GM12872 (cell line): Measurements from ENCODE around the gene PTH.

Experiments
- TF ChIP-seq, protein P1 (sequence below): IDR thresholded peaks from 3 replicates; pipeline ENCODE4 v1.5.1; 2011; ENCODE audit warnings: low read depth, mild to moderate bottlenecking, low read length, moderate library complexity; ENCODE audit not compliant: insufficient read depth

The PTH gene

DNA sequence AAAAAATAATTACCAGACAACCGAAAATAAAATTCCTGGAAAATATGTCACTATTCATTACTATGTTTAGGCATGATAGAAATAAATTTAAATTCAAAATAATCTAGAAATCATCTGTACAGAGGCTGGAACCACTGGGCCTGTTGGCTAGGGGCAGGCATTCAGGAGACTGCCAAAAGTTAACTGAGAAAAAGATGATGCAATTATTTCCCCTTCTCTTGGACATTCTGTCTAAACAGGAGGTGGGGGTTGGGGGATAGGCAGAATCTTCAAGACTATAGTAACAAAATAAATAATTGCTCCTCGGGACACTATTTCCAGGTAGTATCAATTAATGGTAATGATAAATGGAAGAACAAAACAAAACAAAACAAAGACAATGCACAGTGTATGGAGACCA lies 46.9 kb downstream of the PTH start:
- TF ChIP-seq, protein P1, sequence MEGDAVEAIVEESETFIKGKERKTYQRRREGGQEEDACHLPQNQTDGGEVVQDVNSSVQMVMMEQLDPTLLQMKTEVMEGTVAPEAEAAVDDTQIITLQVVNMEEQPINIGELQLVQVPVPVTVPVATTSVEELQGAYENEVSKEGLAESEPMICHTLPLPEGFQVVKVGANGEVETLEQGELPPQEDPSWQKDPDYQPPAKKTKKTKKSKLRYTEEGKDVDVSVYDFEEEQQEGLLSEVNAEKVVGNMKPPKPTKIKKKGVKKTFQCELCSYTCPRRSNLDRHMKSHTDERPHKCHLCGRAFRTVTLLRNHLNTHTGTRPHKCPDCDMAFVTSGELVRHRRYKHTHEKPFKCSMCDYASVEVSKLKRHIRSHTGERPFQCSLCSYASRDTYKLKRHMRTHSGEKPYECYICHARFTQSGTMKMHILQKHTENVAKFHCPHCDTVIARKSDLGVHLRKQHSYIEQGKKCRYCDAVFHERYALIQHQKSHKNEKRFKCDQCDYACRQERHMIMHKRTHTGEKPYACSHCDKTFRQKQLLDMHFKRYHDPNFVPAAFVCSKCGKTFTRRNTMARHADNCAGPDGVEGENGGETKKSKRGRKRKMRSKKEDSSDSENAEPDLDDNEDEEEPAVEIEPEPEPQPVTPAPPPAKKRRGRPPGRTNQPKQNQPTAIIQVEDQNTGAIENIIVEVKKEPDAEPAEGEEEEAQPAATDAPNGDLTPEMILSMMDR, result no peak

GRCh38 chr11:13446444-13446843 lies 49.4 kb downstream of the PTH start:
- TF ChIP-seq, protein P1, result no peak

DNA sequence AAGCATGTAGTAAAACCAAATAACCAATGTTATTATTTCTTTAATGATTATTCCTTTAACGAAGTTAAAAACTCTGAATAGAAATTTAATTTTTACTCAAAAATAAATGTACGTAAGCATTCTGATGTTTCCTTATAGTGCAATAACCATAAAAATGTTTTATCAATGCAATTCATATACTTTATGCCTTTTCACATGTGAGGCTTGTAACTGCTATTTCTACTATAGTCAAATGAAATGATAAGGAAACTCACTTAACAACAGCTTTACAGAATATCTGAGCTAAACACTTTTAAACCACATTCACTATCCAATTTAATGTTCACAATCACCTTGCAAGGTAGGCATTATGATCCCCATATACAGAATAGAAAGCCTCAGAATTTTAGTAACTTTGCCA lies 50.2 kb downstream of the PTH start:
- TF ChIP-seq, protein P1, result no peak
